ENCODE results near the gene ITPRID1.

- TF ChIP-seq CTCF (conservative IDR thresholded peaks at IDR 0.05; ENCODE audit: low read depth, low read length) (no peak), EZH2phosphoT487 (IDR thresholded peaks at IDR 0.05; ENCODE audit: borderline replicate concordance, low read length) (no peak)
Measured at GRCh38 chr7:31699050-31699449, 185.2 kb downstream of the ITPRID1 start.
